ENCODE measurements around the gene LRRC36. TPM values are rescaled to one million over a fixed set of nuclear protein-coding genes. Genes with fewer than 3 reads are reported as not detected.

Gene LRRC36
- total RNA-seq, 1 donor from 2014 or later, result 0.20 TPM

- DNase-seq, result no peak
Measured at GRCh38 chr16:67426950-67427349, 100.3 kb downstream of the LRRC36 start.

- no peak for DNase-seq
Measured at GRCh38 chr16:67428146-67428731, 101.6 kb downstream of the LRRC36 start.

GRCh38 chr16:67429053-67429798 lies 102.6 kb downstream of the LRRC36 start:
- no peak for DNase-seq

GRCh38 chr16:67429799-67430503 lies 103.3 kb downstream of the LRRC36 start:
- no peak for DNase-seq

- DNase-seq, result no peak
Measured at GRCh38 chr16:67430504-67430976, 103.9 kb downstream of the LRRC36 start.

GRCh38 chr16:67430977-67431774 lies 104.6 kb downstream of the LRRC36 start, which contains the start of gene HSD11B2:
Gene HSD11B2, plus strand, starts transcription at chr16:67431121. Its CDS starts 128 bp downstream, at chr16:67431249.
- no peak for DNase-seq

- DNase-seq, result no peak
Measured at GRCh38 chr16:67431775-67432505, 105.3 kb downstream of the LRRC36 start.

- DNase-seq, result no peak
Measured at GRCh38 chr16:67432506-67432890, 105.9 kb downstream of the LRRC36 start.

- DNase-seq, result no peak
Measured at GRCh38 chr16:67433131-67433719, 106.6 kb downstream of the LRRC36 start.

Small RNA genes within 50 kb of the gene (small RNA-seq; reads per million reads assigned to genes)
- not detected for gene RNU1-123P (ENCODE audit: low replicate concordance)

Other genes with a start within 250 kb of the LRRC36 start
- gene PHAF1, start 216.9 kb upstream of the LRRC36 start, total RNA-seq, result 21.2 TPM
- 14.8 TPM for gene B3GNT9, start 175.8 kb upstream of the LRRC36 start, total RNA-seq
- 5.8 TPM for gene TRADD, start 166.9 kb upstream of the LRRC36 start, total RNA-seq
- 4.5 TPM for gene FBXL8, start 166.9 kb upstream of the LRRC36 start, total RNA-seq
- 14.3 TPM for gene HSF4, start 162.1 kb upstream of the LRRC36 start, total RNA-seq
- 14.3 TPM for gene NOL3, start 156.3 kb upstream of the LRRC36 start, total RNA-seq
- gene MATCAP1, start 142.9 kb upstream of the LRRC36 start, total RNA-seq, result 13.9 TPM
- 1.7 TPM for gene EXOC3L1, start 136.7 kb upstream of the LRRC36 start, total RNA-seq
- 23.5 TPM for gene E2F4, start 134.7 kb upstream of the LRRC36 start, total RNA-seq
- 4.0 TPM for gene ELMO3, start 127.7 kb upstream of the LRRC36 start, total RNA-seq
- gene TMEM208, start 99.7 kb upstream of the LRRC36 start, total RNA-seq, result 22.0 TPM
- gene FHOD1, start 79.3 kb upstream of the LRRC36 start, total RNA-seq, result 8.0 TPM
- 0.79 TPM for gene SLC9A5, start 77.8 kb upstream of the LRRC36 start, total RNA-seq
- gene PLEKHG4, start 47.3 kb upstream of the LRRC36 start, total RNA-seq, result 16.1 TPM
- gene KCTD19, start 74 bp upstream of the LRRC36 start, total RNA-seq, result 0.20 TPM
- gene TPPP3, start 66.7 kb downstream of the LRRC36 start, total RNA-seq, result 22.6 TPM
- 7.0 TPM for gene ZDHHC1, start 89.7 kb downstream of the LRRC36 start, total RNA-seq
- 7.5 TPM for gene HSD11B2, start 104.3 kb downstream of the LRRC36 start, total RNA-seq
- 49.6 TPM for gene ATP6V0D1, start 154.3 kb downstream of the LRRC36 start, total RNA-seq
- gene AGRP, start 156.7 kb downstream of the LRRC36 start, total RNA-seq, result not detected
- gene RIPOR1, start 202.0 kb downstream of the LRRC36 start, total RNA-seq, result 19.1 TPM
- 36.4 TPM for gene CTCF, start 235.7 kb downstream of the LRRC36 start, total RNA-seq